Activated T-cell treated with anti-CD3 and anti-CD28 coated beads, Interleukin-2, amount 50 U/mL, for 48 hours (primary cell): ENCODE data around the gene IL1RAPL1.

Experiments
- DNase-seq, 2 experiments: peaks; one replicate each; pipeline ENCODE4 v3.0.0-alpha.2; 2020

Gene IL1RAPL1

DNA sequence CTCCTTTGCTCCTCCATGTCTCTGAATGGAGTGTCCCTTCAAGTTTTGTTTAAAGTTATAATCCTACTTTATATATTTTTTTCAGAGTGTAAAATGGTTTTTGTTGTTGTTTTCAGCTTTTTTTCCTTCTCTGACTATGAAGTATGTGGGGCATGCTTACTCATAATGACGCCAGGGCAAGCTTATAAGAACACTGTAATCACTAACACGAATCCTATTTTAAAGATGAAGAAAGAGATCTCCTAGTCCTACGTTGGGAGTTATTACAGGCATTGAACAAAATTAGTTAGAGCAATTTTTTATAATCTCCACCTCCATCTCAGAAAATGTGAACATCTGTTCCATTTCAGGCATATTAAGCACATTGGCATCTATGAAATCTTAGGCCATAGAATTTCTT is 1360.0 kb downstream of the IL1RAPL1 start:
- no peak for DNase-seq

GRCh38 chrX:29948653-29949052 is 1361.4 kb downstream of the IL1RAPL1 start:
- DNase-seq: no peak

DNA sequence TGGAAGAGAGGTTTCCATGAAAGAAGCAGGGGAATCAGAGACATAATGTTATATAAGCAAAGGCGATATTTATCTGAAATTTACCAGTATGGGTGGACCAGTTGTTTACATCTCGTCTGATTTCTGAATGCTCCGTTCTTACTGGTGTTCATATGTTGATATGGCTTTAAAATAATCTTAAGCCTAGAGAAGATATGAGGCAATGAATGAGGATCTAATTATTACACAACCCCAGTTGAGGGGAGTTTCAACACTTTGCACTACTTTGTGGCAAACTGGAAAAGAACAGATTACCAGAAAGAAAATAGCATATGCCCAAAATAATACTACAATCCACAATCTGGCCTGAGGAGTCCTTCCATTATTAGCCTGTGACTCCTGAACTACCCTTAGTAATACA is 1364.8 kb downstream of the IL1RAPL1 start:
- no peak for DNase-seq

GRCh38 chrX:29962061-29962460 is 1374.8 kb downstream of the IL1RAPL1 start:
- DNase-seq: no peak

- DNase-seq: no peak
Observed at GRCh38 chrX:29965634-29966033, 1378.4 kb downstream of the IL1RAPL1 start.

GRCh38 chrX:29992083-29992482 is 1404.8 kb downstream of the IL1RAPL1 start:
- DNase-seq: no peak

- no peak for DNase-seq
Observed at GRCh38 chrX:30005813-30006212, 1418.6 kb downstream of the IL1RAPL1 start.
